GM18858 (cell line): ENCODE measurements around the gene ZNF324.
"Not testable (repeated sequence)": the region's sequence is repeated elsewhere in the genome, so short reads cannot be mapped to it uniquely, and the experiment has no call there.

Source experiments
- ATAC-seq: cut with Tn5 transposase; IDR thresholded peaks from one replicate; pipeline ENCODE4 v1.9.1; 2021; ENCODE audit not compliant: unreplicated experiment

ZNF324 gene

DNA sequence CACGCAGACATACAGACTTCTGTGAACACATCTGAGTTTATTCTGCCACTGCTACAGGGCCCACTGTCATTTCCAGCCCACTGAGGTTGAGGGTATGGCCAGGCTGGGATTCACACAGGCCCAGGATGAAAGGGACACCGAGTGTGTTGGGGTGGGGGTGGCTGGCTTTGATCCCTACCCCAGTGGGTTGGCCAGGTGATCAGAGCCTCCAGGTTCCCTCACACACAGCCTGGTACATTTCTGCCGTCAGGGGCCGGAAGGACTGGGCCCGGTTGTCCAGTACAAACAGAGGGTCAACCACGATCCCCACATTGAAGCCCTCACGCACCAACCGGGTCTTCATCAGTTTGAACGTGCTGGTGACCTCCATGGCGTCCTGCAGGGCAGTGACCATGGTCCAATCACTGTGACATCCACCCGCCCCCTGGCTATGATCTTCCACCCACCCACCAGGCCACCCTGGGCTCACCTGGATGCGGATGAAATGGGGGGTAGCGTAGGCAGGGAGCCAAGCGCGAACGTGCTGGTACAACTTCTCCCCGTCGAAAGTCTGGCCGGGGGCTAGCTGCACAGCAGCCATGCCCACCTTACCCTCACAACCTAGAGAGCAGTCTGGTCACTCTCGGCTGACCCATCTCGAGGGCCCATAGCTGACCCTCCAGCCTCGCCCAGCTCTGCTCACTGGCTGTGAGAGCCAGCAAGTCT lies 31.6 kb downstream of the ZNF324 start:
- no peak for ATAC-seq

DNA sequence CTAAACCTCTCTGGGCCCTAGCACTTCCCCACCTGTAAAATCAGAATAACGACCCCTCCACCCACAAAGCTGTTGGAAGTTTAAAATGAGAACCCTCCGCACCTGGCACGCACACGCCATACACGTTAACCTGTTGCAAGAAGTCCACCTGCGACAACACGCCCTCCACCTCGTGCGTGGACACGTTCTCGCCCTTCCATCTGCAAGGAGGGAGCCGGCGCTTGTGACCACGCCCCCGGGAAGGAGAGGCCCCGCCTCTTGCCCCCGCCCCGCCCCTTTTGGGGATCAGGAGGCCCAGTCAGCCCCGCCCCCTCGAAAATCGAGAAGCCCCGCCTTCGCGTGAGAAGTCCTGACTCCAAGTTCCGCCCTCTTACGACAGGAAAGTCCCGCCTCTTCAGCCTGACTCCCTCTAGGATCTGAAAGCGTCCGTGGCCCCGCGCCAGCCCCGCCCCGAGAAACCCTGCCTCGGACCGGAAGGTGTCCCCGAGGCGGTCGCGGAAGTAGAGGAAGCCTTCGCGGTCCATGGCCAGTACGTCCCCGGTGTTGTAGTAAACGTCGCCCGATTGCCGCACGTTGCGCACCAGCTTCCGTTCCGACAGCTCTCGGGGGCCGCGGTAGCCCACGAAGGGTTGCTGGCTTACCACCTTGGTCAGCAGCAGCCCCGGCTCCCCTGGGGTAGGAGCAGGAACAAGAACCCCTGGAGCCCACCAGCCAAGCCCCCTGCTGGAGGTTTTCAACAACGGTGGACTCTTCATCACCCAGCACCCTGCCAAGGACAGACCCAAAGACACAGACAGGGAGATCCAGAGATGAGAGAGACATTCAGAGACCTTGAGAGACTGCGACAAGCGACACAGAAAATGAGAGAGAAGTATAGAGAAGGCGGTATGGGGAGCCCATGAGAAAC lies 32.4 kb downstream of the ZNF324 start:
- ATAC-seq, result peak; percentile 75

DNA sequence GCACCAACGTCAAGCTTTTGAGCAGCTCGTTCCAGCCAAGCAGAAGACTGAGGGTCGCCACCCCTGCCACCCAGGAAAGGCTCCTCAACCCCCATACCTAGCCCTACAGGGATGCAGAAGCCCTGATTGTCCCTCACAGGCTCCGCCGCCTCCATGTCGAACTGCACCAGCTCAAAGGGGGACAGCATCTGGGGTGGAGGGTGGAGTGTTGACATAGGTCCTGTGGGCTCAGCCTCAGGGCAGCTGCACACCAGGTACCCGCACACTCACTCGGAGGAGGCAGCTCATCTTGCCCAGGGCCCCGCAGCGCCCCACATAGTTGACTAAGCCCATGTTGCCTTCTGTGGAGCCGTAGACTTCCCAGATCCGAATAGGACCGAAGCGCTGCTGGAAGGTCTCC lies 33.4 kb downstream of the ZNF324 start:
- ATAC-seq, result no peak

DNA sequence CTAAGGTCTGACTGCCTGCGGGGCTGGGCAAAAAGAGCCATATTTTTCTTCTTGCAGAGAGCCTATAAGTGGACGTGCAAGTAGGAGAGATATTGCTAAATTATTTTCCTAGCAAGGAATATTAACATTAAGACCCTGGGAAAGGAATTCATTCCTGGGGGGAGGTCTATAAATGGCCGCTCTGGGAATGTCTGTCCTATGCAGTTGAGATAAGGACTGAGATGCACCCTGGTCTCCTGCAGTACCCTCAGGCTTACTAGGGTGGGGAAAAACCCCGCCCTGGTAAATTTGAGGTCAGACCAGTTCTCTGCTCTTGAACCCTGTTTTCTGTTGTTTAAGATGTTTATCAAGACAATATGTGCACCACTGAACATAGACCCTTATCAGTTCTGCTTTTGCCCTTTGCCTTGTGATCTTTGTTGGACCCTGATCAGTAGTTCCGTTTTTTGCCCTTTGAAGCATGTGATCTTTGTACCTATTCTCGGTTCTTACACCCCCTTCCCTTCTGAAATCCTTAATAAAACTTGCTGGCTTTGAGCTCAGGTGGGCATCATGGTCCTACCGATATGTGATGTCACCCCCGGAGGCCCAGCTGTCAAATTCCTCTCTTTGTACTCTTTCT lies 40.8 kb downstream of the ZNF324 start:
- ATAC-seq, result not testable (repeated sequence)

DNA sequence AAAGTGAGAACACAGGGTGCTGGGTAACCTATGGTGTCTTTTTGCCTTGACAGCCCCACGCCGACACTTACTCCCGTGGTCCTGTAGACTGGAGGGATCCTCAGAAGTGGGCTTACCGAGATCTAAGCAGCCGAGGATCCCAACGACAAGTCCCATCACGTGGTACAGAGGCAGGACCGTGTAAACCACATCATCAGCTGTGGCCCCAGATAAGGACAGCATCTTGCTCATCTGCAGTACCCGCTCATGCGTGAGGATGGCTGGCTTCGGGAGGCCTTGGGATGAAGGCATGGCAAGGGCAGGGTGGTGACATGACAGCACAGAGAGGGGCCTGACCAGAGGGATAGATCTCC lies 42.8 kb downstream of the ZNF324 start:
- ATAC-seq, result no peak

DNA sequence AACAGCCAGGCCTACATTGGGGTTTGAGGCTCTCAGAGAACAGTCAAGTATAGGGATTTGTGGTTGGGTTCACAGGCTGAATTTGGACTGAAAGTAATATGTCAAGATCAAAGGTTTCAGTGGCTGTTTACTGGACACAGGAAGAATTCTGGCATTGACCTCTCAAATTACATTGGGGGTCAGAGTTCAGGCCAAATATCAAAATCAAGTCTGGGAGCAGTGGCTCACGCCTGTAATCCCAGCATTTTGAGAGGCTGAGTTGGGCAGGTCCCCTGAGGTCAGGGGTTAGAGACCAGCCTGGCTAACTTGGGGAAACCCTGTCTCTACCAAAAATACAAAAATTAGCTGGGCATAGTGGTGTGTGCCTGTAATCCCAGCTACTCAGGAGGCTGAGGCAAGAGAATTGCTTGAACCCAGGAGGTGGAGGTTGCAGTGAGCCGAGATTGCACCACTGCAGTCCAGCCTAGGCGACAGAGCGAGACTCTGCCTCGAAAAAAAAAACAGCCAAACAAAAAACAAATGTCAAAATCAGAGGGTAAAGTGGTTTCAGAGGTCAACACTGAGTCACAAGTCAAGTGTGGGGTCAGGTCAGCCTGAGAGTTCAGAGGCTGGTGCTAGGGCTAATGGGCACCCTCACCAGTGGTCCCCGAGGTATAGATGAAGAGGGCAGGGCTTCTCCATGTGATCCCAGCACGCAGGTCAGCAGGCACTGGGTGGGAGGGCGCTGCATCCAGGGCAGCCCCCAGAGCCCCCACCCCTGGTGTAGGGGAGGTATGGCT lies 43.4 kb downstream of the ZNF324 start:
- ATAC-seq, result no peak

DNA sequence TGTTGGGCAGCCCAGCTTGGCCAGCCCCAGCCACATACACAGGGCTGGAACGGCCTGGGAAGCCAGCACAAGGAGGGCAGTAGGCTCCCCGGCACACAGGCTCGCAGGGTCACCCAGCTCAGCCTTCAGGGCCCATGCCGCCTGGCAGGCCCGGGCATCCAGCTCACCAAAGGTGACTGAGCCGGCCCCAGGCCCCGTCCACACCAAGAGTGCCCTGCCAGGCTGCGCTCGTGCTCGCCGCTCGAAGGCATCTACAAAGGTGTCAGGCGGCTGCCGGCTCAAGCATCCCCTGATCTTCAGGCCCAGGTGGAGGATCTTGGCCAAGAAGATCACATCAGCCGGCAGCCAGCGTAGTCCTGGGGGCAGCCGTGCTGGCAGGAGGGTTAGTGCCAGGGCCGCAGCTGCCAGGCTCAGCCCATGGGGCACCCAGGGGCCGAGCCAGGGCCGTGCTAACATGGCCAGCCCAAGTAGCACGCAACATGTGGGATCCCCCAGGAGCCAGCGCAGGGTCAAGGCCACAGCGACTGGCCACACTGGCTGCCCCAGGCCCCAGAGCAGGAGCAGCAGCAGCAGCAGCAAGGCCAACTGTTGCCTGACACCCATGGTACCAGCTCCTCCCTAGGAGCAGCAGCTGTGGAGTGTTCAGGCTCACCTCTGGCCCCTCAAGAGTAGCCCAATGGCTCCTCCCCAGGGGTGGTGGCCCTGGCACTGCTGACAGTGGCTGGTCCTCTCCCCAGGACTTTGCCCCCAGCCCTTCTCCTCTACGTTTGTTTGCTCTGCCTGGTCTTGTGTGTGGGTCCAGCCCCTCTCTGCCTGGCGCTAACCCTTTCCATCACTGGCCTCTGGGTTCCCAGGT lies 44.7 kb downstream of the ZNF324 start, which contains the start of gene SLC27A5:
Gene SLC27A5, minus strand, starts transcription at position 640 of the 856 bp plus-strand sequence. Its CDS starts 37 bp downstream, at position 603.
- no peak for ATAC-seq

DNA sequence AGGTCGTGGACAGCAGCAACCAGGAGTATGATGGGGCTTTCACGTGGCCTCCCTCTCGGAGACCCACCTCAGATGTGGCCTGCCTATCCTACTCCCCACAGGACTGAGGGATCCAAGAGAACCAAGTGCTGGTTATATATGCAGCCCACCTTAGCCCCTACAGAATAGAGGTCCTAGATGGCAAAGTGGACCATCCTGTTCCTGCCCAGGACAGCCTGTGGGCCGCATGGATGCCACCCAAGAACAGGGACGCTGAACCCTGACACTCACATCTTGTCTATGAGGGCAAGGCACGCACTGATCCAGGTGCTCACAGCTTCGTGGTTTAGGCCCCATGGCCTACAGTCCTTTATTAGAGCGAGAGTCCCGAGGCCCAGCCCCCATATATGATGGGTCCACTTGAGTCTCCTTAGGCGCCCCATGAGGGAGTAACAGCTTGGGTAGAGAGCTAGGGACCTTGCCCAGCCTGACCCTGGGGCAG lies 46.4 kb downstream of the ZNF324 start:
- ATAC-seq, result no peak

DNA sequence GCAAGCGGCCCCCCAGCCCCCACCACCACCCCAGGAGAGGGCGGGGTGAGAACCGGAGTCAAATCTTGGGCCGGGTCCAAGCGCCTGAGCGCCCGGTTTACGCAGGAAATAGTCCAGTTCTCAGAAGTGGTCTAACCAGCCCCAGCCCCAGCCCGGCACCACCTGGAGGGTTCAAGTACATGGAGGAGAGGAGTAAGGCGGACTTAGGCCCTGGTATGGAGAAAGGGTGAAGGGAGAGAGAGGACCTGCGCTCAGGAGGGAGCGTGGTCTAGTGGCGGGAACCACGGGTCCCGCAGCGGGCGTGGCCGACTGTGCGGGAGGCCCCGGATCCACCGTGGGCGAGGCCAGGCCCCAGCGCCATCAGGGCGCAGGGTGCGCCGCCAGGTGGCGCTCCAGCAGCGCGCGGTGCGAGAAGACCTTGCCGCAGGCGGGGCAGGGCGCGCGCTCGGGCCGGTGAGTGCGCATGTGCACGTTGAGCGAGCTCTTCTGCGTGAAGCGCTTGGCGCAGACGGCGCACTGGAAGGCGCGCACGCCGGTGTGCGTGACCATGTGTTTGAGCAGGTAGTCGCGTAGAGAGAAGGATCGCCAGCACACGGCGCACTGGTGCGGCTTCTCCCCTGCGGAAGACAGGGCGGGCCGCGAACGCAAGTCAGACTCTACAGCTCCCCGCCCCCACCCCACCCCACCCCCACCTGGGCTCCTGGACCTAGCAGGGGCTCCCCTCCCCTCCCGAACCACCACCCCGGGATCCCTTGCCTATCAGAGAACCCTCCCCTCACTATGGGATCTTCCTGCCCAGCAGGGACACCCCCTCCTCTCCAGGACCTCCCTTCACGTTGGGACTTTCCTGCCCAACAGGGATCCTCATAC lies 47.0 kb downstream of the ZNF324 start:
- ATAC-seq, result peak; percentile 61

DNA sequence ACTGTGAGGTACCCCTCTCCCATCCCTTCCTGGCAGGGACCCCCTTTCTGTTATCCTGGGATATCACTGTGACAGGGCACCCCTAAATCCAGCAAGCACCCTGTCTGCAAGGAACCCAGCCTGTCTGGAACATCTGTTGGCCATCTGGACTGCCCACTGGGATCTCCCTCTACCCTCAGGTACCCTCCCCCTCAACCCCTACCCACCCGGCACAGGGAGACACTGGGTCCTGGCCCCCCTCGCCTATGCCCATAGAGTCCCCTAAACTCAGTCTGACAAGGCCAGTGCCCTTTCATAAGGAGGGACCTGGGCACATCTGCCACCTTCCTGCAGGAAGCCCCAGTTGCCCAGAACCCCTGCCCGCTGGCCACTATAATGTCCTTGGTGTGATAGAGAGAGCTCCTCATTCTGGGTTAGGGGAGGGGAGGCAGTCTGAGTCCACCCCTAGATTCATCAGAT lies 47.7 kb downstream of the ZNF324 start:
- ATAC-seq, result no peak

DNA sequence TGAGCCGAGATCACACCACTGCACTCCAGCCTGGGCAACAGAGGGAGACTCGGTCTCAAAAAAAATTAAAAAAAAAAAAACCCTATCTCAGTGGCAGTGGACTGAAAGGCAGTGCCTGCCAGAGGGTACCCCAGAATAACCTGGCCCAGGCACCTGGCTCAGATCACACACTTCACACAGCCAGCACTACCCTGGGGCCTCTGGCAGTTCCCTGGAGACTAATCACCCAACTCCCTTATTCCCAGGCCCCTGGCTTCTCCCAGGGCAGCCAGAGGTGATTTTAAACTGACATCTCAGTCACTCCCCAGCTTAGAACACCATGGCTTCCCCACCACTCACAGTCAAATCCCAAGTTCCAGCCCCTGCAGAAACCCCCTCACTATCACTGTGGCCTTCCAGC lies 48.4 kb downstream of the ZNF324 start:
- ATAC-seq, result no peak

DNA sequence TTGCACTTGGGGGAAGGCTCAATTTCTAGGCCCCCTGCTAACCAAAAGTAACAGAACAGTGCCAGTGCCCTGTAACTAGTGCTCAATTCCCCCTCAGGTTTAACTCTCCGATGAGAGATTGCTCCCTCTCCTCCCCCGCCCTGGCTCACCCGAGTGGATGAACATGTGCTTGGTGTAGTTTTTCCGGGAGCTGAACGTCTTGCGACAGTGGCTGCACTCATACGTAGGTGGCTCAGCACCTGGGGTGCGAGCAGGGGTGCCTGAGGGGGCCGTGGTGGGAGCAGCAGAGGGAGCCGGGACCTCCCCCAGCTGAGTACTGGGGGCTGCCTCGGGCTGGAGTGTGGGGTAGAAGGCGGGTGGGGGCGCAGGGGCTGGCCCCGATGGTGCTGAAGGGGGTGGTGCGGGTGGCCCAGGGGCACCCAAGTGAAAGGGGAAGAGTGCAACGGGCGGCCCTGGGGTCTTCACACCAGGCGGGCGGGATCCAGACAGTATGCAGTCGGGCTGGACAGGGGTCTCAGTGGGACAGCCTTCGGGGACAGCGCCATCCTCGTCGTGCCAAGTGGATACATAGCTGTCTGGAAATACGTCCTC lies 49.5 kb downstream of the ZNF324 start:
- ATAC-seq, result no peak

DNA sequence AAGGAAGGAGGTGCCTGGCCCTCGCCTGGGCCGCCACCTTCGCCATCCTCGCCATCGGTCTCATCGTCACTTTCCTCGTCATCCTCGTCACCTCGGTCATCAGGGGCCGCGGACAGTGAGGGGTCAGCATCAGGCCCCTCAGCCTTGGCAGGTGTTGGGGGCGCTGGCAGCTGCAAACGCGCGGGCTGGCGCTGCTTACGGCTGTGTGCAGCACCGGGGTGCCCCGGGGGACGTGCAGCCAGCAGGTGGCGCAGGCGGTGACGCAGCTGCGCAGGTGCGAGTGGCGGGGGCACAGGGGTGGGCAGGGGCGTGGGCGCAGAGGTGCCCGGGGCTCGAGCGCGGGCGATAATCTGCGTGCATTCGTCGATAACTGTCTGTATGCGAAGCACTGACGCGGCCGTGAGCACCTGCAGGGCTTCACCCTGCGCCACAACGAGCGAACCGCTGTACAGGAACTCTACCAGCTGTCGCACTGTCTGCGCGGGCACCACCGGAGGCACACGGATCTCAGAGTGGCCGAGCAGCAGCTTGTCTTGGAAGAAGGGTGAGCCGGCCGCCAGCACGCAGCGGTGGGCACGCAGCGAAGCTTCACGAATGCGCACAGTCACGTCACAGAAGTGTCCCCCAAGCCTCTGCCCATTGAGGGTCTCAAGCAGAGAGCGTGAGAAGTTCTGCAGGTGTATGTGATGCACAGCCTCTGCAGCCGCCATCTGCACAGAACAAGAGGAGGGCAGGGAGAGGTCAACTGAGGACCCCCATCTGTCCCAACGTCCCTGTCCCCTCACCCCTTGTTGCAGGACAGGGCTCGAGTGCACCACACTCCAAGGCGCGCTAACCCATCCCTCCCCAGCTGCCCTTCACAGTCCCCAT lies 50.3 kb downstream of the ZNF324 start:
- ATAC-seq, result no peak

DNA sequence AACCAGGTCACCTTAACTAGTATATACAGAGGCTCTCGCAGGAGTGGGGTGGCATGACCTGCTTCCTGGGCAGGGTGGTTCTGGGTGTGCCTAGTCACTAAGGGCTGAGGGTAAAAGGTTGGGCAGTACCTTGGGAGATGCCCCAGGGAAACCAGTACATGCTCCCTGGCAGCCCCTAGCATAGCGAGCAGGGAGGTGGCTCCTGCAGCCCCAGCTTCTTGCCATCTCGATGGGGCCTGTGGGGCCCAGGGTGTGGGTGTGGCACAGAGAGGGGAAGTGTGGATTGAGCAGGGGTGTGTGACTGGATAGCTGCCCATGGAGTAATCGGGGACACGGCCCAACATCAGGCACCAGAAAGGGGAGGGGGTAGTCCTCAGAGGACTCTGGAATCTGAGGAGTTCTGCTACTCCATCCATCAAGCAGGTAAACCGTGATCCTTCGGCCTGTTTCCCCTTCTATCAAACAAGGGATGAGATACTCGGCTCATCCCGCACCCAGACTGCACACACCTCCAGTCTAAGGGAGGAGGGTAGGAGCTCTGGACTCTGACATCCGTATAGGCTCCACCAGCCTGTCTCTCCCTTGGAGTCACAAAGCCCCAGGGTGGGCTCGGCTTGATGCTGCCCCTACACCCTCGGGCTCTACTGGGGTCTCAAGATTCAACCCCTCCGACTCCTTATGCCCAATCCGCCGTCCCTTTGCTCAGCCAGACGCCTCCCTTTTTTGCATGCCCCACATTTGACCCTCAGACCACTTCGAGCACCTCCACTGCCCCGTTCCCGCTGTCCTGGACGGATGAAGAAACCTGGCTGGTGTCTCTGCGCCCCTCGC lies 51.6 kb downstream of the ZNF324 start:
- ATAC-seq, result no peak

DNA sequence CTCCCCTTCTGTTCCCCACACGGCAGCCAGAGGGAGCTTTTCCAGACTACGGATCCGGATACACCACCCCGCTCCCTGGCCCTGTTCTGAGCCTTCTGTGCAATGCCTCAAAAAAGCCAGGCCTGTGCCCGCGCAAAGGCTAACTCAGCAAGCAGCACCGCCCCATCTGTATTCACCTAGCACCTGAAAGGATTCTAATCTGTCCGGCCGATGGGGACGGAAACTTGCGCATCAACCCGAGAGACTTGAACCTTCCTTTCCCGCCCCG lies 52.1 kb downstream of the ZNF324 start:
- no peak for ATAC-seq

DNA sequence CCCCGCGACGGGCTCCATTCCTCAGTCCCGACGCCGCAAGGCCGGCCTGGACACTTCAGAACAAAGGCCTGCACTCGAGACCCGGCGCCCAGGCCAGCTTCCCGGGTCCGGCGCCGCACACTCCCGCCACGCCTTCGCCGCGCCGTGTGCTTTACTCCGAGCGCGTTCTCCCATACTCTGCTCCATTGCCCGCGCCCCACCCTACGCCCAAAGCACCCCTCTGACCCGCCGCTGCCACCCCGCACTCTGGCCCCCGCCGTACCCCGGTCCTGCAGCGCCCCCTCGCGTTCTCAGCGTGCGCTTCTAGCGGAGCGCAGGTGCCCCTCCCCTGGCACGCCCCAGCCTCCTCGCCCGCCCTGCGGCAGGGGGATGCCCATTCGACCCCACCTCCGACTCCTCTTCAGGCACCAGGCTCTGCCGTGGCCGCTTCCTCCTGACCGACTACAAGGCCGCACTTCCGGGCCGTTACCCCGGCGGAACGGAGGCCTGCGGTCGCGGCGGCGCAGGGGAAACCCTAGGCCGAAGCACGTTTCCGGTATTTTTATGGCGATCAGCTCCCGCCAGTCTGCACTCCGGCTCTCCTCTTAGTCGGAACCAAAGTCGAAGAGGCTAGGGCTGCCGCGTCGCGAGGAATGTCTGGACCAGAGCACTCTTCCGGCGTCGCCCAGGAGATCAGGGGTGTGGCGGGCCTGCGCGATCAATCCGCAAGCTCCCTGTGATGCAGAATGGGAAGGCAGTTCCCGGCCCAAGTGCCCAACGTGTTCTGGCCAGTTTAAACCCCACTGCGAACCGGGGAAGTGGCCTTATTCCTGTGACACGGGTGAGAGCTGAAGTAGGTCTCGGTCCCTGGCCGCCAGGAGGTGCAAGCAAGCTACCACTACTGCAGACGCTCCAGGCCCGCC lies 52.7 kb downstream of the ZNF324 start, which contains the start of gene ZBTB45:
Gene ZBTB45, minus strand, starts transcription at position 456 of the 902 bp plus-strand sequence. CDS start 2,137 bp downstream, outside the sequence.
- ATAC-seq, result peak; percentile 77
